IMR-90 (cell line): ENCODE data around the gene IL17REL. TPM values are rescaled to one million over a fixed set of nuclear protein-coding genes. Genes with fewer than 3 reads are reported as not detected.

Experiments used
- ATAC-seq: fragments of 200-7000 bp; cut with Tn5 transposase; 2 replicates; pipeline ENCODE4 v1.9.1; 2020; ENCODE audit warnings: low read depth, mild to moderate bottlenecking, moderate library complexity
- BruUV-seq: library from RNA; stranded (reverse); fragments of 400-500 nt; replicated peaks from 2 replicates; lab custom pipeline; 2021; lab: Mats Ljungman, UMichigan
- CTCF ChIA-PET: fragments of 300-600 bp; formaldehyde crosslinking; extraction: SDS; loops from one replicate; lab custom pipeline; 2021; ENCODE audit warnings: antibody characterized with exemption; lab: Yijun Ruan, JAX
- POLR2A ChIA-PET: fragments of 300-600 bp; sonication (Branson Sonifier 250); formaldehyde crosslinking; loops from one replicate; lab custom pipeline; 2022; ENCODE audit warnings: antibody characterized with exemption; ENCODE audit not compliant: unreplicated experiment; lab: Charles Lee
- DNase-seq: peaks from one replicate; pipeline ENCODE4 v3.0.0; 2013
- H2AFZ ChIP-seq: replicated peaks from 2 replicates; pipeline ENCODE3; 2013; ENCODE audit warnings: low read length, mild to moderate bottlenecking; ENCODE audit not compliant: poor library complexity
- H2AK5ac ChIP-seq: 2 replicates; pipeline ENCODE4 v1.6.1; 2013; ENCODE audit warnings: low read depth, low read length, inconsistent platforms
- H2AK9ac ChIP-seq: replicated peaks from 2 replicates; pipeline ENCODE3; 2013; ENCODE audit warnings: mild to moderate bottlenecking, low read depth, low read length, moderate library complexity; ENCODE audit not compliant: poor library complexity
- H2BK120ac ChIP-seq: 2 replicates; pipeline ENCODE4 v1.6.1; 2013; ENCODE audit warnings: low read depth, low read length, inconsistent platforms
- H2BK15ac ChIP-seq: 3 replicates; pipeline ENCODE4 v1.6.1; 2013; ENCODE audit warnings: low read depth, low read length, inconsistent platforms
- H2BK20ac ChIP-seq: 2 replicates; pipeline ENCODE4 v1.6.1; 2013; ENCODE audit warnings: low read depth, mild to moderate bottlenecking, inconsistent platforms, low read length, moderate library complexity
- H2BK5ac ChIP-seq: 2 replicates; pipeline ENCODE4 v1.6.1; 2013; ENCODE audit warnings: mild to moderate bottlenecking, low read depth, low read length, inconsistent platforms; ENCODE audit not compliant: poor library complexity, severe bottlenecking
- H3K14ac ChIP-seq: replicated peaks from 2 replicates; pipeline ENCODE4 v1.6.1; 2013; ENCODE audit warnings: low read depth, low read length, inconsistent platforms
- H3K18ac ChIP-seq: 2 replicates; pipeline ENCODE4 v1.6.1; 2013; ENCODE audit warnings: low read depth, low read length, control low read depth
- H3K23ac ChIP-seq: 2 replicates; pipeline ENCODE4 v1.6.1; 2013; ENCODE audit warnings: low read depth, low read length, inconsistent platforms
- H3K27ac ChIP-seq: 2 replicates; pipeline ENCODE4 v1.5.1; 2013; ENCODE audit warnings: mild to moderate bottlenecking, control low read depth, low read length; ENCODE audit not compliant: insufficient read depth
- H3K27me3 ChIP-seq: 2 replicates; pipeline ENCODE4 v1.6.1; 2013; ENCODE audit warnings: low read length; ENCODE audit not compliant: control insufficient read depth, insufficient read depth
- H3K36me3 ChIP-seq: 2 replicates; pipeline ENCODE4 v1.6.1; 2013; ENCODE audit warnings: low read length, mixed read lengths; ENCODE audit not compliant: control insufficient read depth, insufficient read depth
- H3K4ac ChIP-seq: 2 replicates; pipeline ENCODE4 v1.6.1; 2013; ENCODE audit warnings: low read depth, low read length, inconsistent platforms
- H3K4me1 ChIP-seq: 2 replicates; pipeline ENCODE4 v1.6.1; 2013; ENCODE audit warnings: low read length, mixed read lengths; ENCODE audit not compliant: control insufficient read depth, insufficient read depth
- H3K4me2 ChIP-seq: 2 replicates; pipeline ENCODE4 v1.6.1; 2013; ENCODE audit warnings: low read depth, mild to moderate bottlenecking, control low read depth, low read length, moderate library complexity
- H3K4me3 ChIP-seq: 2 replicates; pipeline ENCODE4 v1.5.1; 2013; ENCODE audit warnings: low read depth, mild to moderate bottlenecking, control low read depth, low read length, moderate library complexity; ENCODE audit not compliant: insufficient read depth
- H3K56ac ChIP-seq: 2 replicates; pipeline ENCODE4 v1.6.1; 2013; ENCODE audit warnings: low read length, inconsistent platforms; ENCODE audit not compliant: insufficient read depth; ENCODE audit errors: extremely low read depth
- H3K79me1 ChIP-seq, 2 experiments: 2 replicates each; pipeline ENCODE4 v1.6.1; 2013; ENCODE audit warnings: low read length in 2 of 2, inconsistent platforms in 1 of 2, low read depth in 1 of 2
- H3K9ac ChIP-seq: 2 replicates; pipeline ENCODE4 v1.6.1; 2013; ENCODE audit warnings: low read depth, low read length, control low read depth
- H3K9me1 ChIP-seq: 2 replicates; pipeline ENCODE4 v1.6.1; 2013; ENCODE audit warnings: low read length, inconsistent platforms; ENCODE audit not compliant: insufficient read depth
- H3K9me3 ChIP-seq: 2 replicates; pipeline ENCODE4 v1.6.1; 2013; ENCODE audit warnings: low read length; ENCODE audit not compliant: control insufficient read depth, insufficient read depth
- H4K20me1 ChIP-seq: 2 replicates; pipeline ENCODE4 v1.6.1; 2013; ENCODE audit warnings: low read length, inconsistent platforms; ENCODE audit not compliant: insufficient read depth
- H4K5ac ChIP-seq: 2 replicates; pipeline ENCODE4 v1.6.1; 2013; ENCODE audit warnings: mild to moderate bottlenecking, low read depth, low read length, control low read depth
- H4K8ac ChIP-seq, 2 experiments: 2 replicates each; pipeline ENCODE4 v1.6.1; 2013; ENCODE audit warnings: low read depth in 2 of 2, low read length in 2 of 2, control low read depth in 1 of 2, inconsistent platforms in 1 of 2
- H4K91ac ChIP-seq: 2 replicates; pipeline ENCODE4 v1.6.1; 2013; ENCODE audit warnings: low read depth, low read length, inconsistent platforms; ENCODE audit not compliant: insufficient read depth
- BHLHE40 ChIP-seq: fragments of 150-350 bp; IDR thresholded peaks from 2 replicates; pipeline ENCODE4 v1.6.1; 2016; ENCODE audit warnings: mild to moderate bottlenecking, low read depth, low read length
- CEBPB ChIP-seq: IDR thresholded peaks from 2 replicates; pipeline ENCODE4 v1.6.1; 2012; ENCODE audit warnings: low read depth, low read length, improper control_type of control experiment
- CHD1 ChIP-seq: IDR thresholded peaks from 2 replicates; pipeline ENCODE4 v1.6.1; 2012; ENCODE audit warnings: low read depth, low read length, improper control_type of control experiment
- CTCF ChIP-seq: conservative IDR thresholded peaks from 2 replicates; pipeline ENCODE4 v1.5.1; 2012; ENCODE audit warnings: mild to moderate bottlenecking, low read depth, low read length, improper control_type of control experiment
- FOS ChIP-seq: fragments of 150-350 bp; IDR thresholded peaks from 2 replicates; pipeline ENCODE4 v1.6.1; 2016; ENCODE audit warnings: low read depth, low read length
- MAZ ChIP-seq: IDR thresholded peaks from 2 replicates; pipeline ENCODE4 v1.6.1; 2012; ENCODE audit warnings: low read depth, mild to moderate bottlenecking, low read length, improper control_type of control experiment, moderate library complexity, borderline replicate concordance
- MXI1 ChIP-seq: IDR thresholded peaks from 2 replicates; pipeline ENCODE4 v1.6.1; 2012; ENCODE audit warnings: low read depth, mild to moderate bottlenecking, low read length, moderate library complexity, borderline replicate concordance
- NFE2L2 ChIP-seq: fragments of 150-350 bp; IDR thresholded peaks from 2 replicates; pipeline ENCODE4 v1.6.1; 2016; ENCODE audit warnings: low read depth, mild to moderate bottlenecking, low read length
- POLR2A ChIP-seq: IDR thresholded peaks from 2 replicates; pipeline ENCODE4 v1.6.1; 2012; ENCODE audit warnings: mild to moderate bottlenecking, low read depth, low read length
- RAD21 ChIP-seq: IDR thresholded peaks from 2 replicates; pipeline ENCODE4 v1.6.1; 2012; ENCODE audit warnings: low read length, improper control_type of control experiment
- USF2 ChIP-seq: fragments of 150-350 bp; IDR thresholded peaks from 2 replicates; pipeline ENCODE4 v1.6.1; 2017; ENCODE audit warnings: mild to moderate bottlenecking, antibody characterized with exemption, low read length, low read depth
- WGBS, 2 experiments: methylation state at CpG; one replicate each; pipeline versions ENCODE4 v1.1.5 to v1.1.7; 2013; ENCODE audit warnings: missing lambda C conversion rate in 2 of 2; ENCODE audit not compliant: insufficient read length in 1 of 2; ENCODE audit errors: extremely low coverage in 2 of 2; 5-methylcytosine and 5-hydroxymethylcytosine counted together
- dilution Hi-C: fragments of 300-500 bp; cut with HindIII; formaldehyde crosslinking; loops from one replicate; pipeline ENCODE4 v1.14.3; 2018; ENCODE audit warnings: low sequenced_read_pairs; ENCODE audit not compliant: unreplicated experiment
- in situ Hi-C: fragments of 300-500 bp; cut with MboI; formaldehyde crosslinking; loops from 3 replicates; pipeline ENCODE4 v1.14.3; 2019; ENCODE audit warnings: low sequenced_read_pairs, inconsistent platforms, mixed read lengths
- intact Hi-C: fragments of 100-400 bp; cut with micrococcal nuclease; formaldehyde crosslinking; loops from 2 replicates; pipeline ENCODE4 v1.10.0; 2022
- polyA plus RNA-seq, 3 experiments: library from polyadenylated mRNA; depleted of rRNA; stranded (reverse); fragments of >200 nt; gene quantifications; 2 replicates each; pipeline ENCODE4 v1.2.3, GENCODE V29; 2012; ENCODE audit warnings: low replicate concordance in 1 of 3
- total RNA-seq: library from RNA; depleted of rRNA; stranded (reverse); fragments of >200 nt; gene quantifications from 2 replicates; pipeline ENCODE4 v1.2.3, GENCODE V29; 2012

Gene IL17REL
- total and polyA plus RNA-seq, 2 of the 4 experiments (the other 2 are of a cell fraction) = not detected

- H3K18ac ChIP-seq = no peak overlapping the region
- peaks cover 4% of the 10 kb centered on the region; the same call in 1 of the 2 replicates for H3K9me1 ChIP-seq
- dilution Hi-C loops = no loop called here
- no peak overlapping the region for H3K56ac ChIP-seq
- peaks cover 2% of the 10 kb centered on the region; the same call in 1 of the 2 replicates for H3K4me1 ChIP-seq
- H3K4me2 ChIP-seq = no peak overlapping the region
- no peak overlapping the region for H2AK5ac ChIP-seq
- ChIA-PET CTCF (interaction anchor here (1.0 kb wide), 1 partner anchor 34 kb away, joined by 4 read pairs; no protein-coding TSS in a partner anchor), POLR2A (no interaction called here)
- TF ChIP-seq NFE2L2 (no peak), FOS (no peak), BHLHE40 (no peak), CEBPB (no peak), MXI1 (no peak), POLR2A (no peak), RAD21 (no peak), USF2 (no peak), CHD1 (no peak), MAZ (no peak), CTCF (no peak)
- no peak overlapping the region for H3K4me3 ChIP-seq
- H3K27me3 ChIP-seq = peaks cover 14% of the 10 kb centered on the region; the same call in 1 of the 2 replicates
- no peaks in the 10 kb centered on the region for H4K20me1 ChIP-seq
- no peak for DNase-seq
- H3K14ac ChIP-seq = no peak overlapping the region
- no peaks in the 10 kb centered on the region for H3K79me1 ChIP-seq
- H2AFZ ChIP-seq = peak overlapping the region; percentile 23
- intact Hi-C loops = no loop called here
- peaks cover 4% of the 10 kb centered on the region for H3K9me3 ChIP-seq
- no peak for ATAC-seq
- H4K5ac ChIP-seq = no peak overlapping the region
- no peak overlapping the region for H2BK5ac ChIP-seq
- H3K23ac ChIP-seq = no peak overlapping the region
- H3K4ac ChIP-seq = no peak overlapping the region
- peak overlapping the region; percentile 1 for H2AK9ac ChIP-seq
- no TSS peak for BruUV-seq
- no peak overlapping the region for H4K8ac ChIP-seq
- in situ Hi-C loops = no loop called here
- no peak overlapping the region for H3K27ac ChIP-seq
- no peak overlapping the region for H3K9ac ChIP-seq
- H2BK120ac ChIP-seq = no peak overlapping the region
- H3K36me3 ChIP-seq = no peaks in the 10 kb centered on the region
- H2BK15ac ChIP-seq = no peak overlapping the region
- WGBS, 2 experiments = 71% methylated on average over 3 of the region's 19 CpGs; no CpG with 5 or more reads in 1 of the 2 experiments
- no peak overlapping the region for H2BK20ac ChIP-seq
- no peak overlapping the region for H4K91ac ChIP-seq
Measured at GRCh38 chr22:49996518-49997250, 15.9 kb downstream of the IL17REL start.
